Measurements from ENCODE around the gene ATG10.
"Not testable (repeated sequence)": the region's sequence is repeated elsewhere in the genome, so short reads cannot be mapped to it uniquely, and the experiment has no call there.

The ATG10 gene

DNA sequence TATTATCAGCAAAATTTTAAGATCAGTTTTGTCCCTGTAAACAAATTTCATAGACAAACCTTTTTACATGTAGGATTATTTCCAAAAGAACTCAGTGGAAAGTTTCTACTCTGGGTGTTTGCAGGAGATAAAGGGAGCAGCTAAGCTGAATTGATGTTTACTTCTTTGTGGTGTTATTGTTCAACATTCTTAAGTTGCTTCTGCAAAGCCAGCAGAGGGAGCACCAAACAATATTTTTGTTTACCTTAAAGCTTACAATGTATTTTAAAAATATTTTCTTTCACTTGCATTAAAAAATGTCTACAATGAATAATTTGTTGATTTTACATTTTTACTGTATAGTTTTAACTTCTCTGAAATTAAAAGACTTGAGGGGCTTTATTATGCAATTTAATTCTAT, 135.4 kb downstream of the ATG10 start:
- H3K9me3 ChIP-seq (ENCODE audit: severe bottlenecking): no peaks in the 10 kb centered on the region
- H3K36me3 ChIP-seq (ENCODE audit: low read depth): no peaks in the 10 kb centered on the region
- H3K4me3 ChIP-seq (ENCODE audit: severe bottlenecking): no peak overlapping the region
- ATAC-seq (ENCODE audit: low read depth) (peak; percentile 48; the same call in 1 of the 3 replicates), DNase-seq (ENCODE audit: low spot score) (no peak)
- H3K27me3 ChIP-seq (ENCODE audit: insufficient read depth, poor library complexity, severe bottlenecking): no peaks in the 10 kb centered on the region
- no peak overlapping the region for H3K27ac ChIP-seq (ENCODE audit: poor library complexity, severe bottlenecking)
- TF ChIP-seq, protein P1, sequence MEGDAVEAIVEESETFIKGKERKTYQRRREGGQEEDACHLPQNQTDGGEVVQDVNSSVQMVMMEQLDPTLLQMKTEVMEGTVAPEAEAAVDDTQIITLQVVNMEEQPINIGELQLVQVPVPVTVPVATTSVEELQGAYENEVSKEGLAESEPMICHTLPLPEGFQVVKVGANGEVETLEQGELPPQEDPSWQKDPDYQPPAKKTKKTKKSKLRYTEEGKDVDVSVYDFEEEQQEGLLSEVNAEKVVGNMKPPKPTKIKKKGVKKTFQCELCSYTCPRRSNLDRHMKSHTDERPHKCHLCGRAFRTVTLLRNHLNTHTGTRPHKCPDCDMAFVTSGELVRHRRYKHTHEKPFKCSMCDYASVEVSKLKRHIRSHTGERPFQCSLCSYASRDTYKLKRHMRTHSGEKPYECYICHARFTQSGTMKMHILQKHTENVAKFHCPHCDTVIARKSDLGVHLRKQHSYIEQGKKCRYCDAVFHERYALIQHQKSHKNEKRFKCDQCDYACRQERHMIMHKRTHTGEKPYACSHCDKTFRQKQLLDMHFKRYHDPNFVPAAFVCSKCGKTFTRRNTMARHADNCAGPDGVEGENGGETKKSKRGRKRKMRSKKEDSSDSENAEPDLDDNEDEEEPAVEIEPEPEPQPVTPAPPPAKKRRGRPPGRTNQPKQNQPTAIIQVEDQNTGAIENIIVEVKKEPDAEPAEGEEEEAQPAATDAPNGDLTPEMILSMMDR (IDR thresholded peaks at IDR 0.05; ENCODE audit: poor library complexity, severe bottlenecking): peak; percentile 81
- peaks cover 3% of the 10 kb centered on the region for H3K4me1 ChIP-seq (ENCODE audit: insufficient read depth, poor library complexity, severe bottlenecking)

DNA sequence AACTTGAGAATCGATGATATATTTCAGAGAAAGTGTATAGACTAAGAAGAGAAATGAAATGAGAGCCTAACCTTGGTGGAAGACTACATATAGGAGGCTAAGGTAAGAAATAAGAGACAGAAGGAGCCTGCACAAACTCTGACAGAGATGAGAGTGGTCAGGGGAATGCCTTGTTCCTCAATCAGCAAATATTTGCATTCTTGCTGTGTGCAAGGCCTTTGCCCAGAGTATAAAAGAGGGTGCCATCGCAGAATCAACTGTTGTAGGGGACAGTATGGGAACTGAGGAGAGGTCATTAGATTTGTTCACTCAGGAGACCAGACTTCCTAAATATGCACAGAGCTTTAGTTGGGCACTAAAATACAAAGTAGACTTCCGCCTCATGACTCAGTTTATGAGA, 137.2 kb downstream of the ATG10 start:
- DNase-seq (ENCODE audit: low spot score) (no peak), ATAC-seq (ENCODE audit: low read depth) (no peak)
- TF ChIP-seq, protein P1 (IDR thresholded peaks at IDR 0.05; ENCODE audit: poor library complexity, severe bottlenecking): no peak
- Histone ChIP-seq H3K4me3 (ENCODE audit: severe bottlenecking) (no peak overlapping the region), H3K27ac (ENCODE audit: poor library complexity, severe bottlenecking) (no peak overlapping the region), H3K4me1 (ENCODE audit: insufficient read depth, poor library complexity, severe bottlenecking) (peaks cover 3% of the 10 kb centered on the region), H3K36me3 (ENCODE audit: low read depth) (no peaks in the 10 kb centered on the region), H3K27me3 (ENCODE audit: insufficient read depth, poor library complexity, severe bottlenecking) (no peaks in the 10 kb centered on the region), H3K9me3 (ENCODE audit: severe bottlenecking) (no peaks in the 10 kb centered on the region)

DNA sequence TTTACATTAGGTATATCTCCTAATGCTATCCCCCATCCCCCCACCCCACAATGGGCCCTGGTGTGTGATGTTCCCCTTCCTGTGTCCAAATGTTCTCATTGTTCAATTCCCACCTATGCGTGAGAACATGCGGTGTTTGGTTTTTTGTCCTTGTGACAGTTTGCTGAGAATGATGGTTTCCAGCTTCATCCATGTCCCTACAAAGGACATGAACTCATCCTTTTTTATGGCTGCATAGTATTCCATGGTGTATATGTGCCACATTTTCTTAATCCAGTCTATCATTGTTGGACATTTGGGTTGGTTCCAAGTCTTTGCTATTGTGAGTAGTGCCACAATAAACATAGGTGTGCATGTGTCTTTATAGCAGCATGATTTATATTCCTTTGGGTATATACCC, 138.1 kb downstream of the ATG10 start:
- H3K9me3 ChIP-seq (ENCODE audit: severe bottlenecking); H3K4me3 ChIP-seq (ENCODE audit: severe bottlenecking); ATAC-seq (ENCODE audit: low read depth); H3K36me3 ChIP-seq (ENCODE audit: low read depth); DNase-seq (ENCODE audit: low spot score); H3K27ac ChIP-seq (ENCODE audit: poor library complexity, severe bottlenecking); H3K27me3 ChIP-seq (ENCODE audit: insufficient read depth, poor library complexity, severe bottlenecking); H3K4me1 ChIP-seq (ENCODE audit: insufficient read depth, poor library complexity, severe bottlenecking): not testable (repeated sequence)

DNA sequence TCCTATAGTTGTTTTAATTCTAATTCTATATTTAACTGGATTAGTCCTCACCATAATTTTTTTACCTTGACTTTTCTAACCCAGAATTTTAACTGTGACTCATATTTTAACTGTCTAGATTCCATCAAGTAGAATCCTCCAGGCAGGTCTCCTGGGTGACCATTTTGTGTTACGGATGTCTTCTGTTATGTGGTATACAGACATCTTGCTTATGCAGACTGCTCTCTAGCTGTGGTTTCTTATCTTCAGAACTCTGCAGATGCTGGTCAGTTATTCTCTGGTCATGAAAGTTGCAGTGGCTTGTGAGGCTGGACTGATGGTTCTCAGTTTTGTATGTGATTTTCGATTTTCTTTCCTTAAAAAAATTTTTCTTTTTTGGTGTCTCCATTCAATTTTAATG, 139.4 kb downstream of the ATG10 start:
- ATAC-seq (ENCODE audit: low read depth) (no peak), DNase-seq (ENCODE audit: low spot score) (no peak)
- Histone ChIP-seq H3K4me1 (ENCODE audit: insufficient read depth, poor library complexity, severe bottlenecking) (peaks cover 3% of the 10 kb centered on the region), H3K36me3 (ENCODE audit: low read depth) (no peaks in the 10 kb centered on the region), H3K4me3 (ENCODE audit: severe bottlenecking) (no peak overlapping the region), H3K9me3 (ENCODE audit: severe bottlenecking) (no peaks in the 10 kb centered on the region), H3K27me3 (ENCODE audit: insufficient read depth, poor library complexity, severe bottlenecking) (no peaks in the 10 kb centered on the region), H3K27ac (ENCODE audit: poor library complexity, severe bottlenecking) (no peak overlapping the region)
- TF ChIP-seq, protein P1 (IDR thresholded peaks at IDR 0.05; ENCODE audit: poor library complexity, severe bottlenecking): no peak

DNA sequence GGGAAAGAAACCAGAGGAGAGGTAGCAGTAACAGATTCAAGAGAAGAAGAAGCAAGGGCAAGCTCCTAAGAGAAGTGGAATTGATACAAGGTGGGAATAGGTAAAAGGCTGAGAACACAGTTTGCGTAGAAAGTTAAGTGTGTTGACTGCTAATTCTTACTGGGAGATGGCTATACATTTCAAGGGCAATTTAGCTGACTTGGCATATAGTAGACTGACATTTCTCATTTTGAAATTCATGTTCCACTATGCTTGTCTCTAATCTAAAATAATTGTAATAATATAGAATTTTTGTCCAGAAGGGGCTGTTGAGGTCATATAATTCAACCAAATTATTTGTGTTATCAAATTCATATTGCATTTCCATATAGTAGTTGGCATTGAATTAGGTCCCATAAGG, 144.0 kb downstream of the ATG10 start:
- TF ChIP-seq, protein P1 (IDR thresholded peaks at IDR 0.05; ENCODE audit: poor library complexity, severe bottlenecking): no peak
- Histone ChIP-seq H3K4me3 (ENCODE audit: severe bottlenecking) (no peak overlapping the region), H3K9me3 (ENCODE audit: severe bottlenecking) (no peaks in the 10 kb centered on the region), H3K27ac (ENCODE audit: poor library complexity, severe bottlenecking) (no peak overlapping the region), H3K27me3 (ENCODE audit: insufficient read depth, poor library complexity, severe bottlenecking) (no peaks in the 10 kb centered on the region), H3K4me1 (ENCODE audit: insufficient read depth, poor library complexity, severe bottlenecking) (no peaks in the 10 kb centered on the region), H3K36me3 (ENCODE audit: low read depth) (no peaks in the 10 kb centered on the region)
- ATAC-seq (ENCODE audit: low read depth) (no peak), DNase-seq (ENCODE audit: low spot score) (no peak)

Data from RWPE2 (cell line).